B cell (primary cell): ENCODE results near the gene COTL1. TPM values are rescaled to one million over a fixed set of nuclear protein-coding genes. Genes with fewer than 3 reads are reported as not detected.
"Not testable (repeated sequence)": the region's sequence is repeated elsewhere in the genome, so short reads cannot be mapped to it uniquely, and the experiment has no call there.

Source experiments
- ATAC-seq: fragments of 200-7000 bp; cut with Tn5 transposase; one replicate; pipeline ENCODE4 v1.10.0; 2021; ENCODE audit warnings: low read depth, mild to moderate bottlenecking, moderate number of reproducible peaks, moderate library complexity
- CTCF ChIA-PET: fragments of 350-600 bp; sonication (Branson Sonifier 250); formaldehyde crosslinking; loops from one replicate; lab custom pipeline; 2021; ENCODE audit warnings: antibody characterized with exemption, inconsistent platforms; lab: Charles Lee
- POLR2A ChIA-PET: fragments of 350-600 bp; sonication (Branson Sonifier 250); formaldehyde crosslinking; loops from one replicate; lab custom pipeline; 2021; ENCODE audit warnings: antibody characterized with exemption; lab: Charles Lee
- DNase-seq: peaks from one replicate; pipeline ENCODE4 v3.0.0; 2013
- H2AFZ ChIP-seq: 2 replicates; pipeline ENCODE4 v1.6.1; 2012; ENCODE audit warnings: mild to moderate bottlenecking, low read depth, low read length; ENCODE audit not compliant: insufficient read depth, poor library complexity, severe bottlenecking
- H3K27ac ChIP-seq, 2 donors: 1 replicate in 1 of 2; 2 replicates in 1 of 2; pipeline ENCODE4 v1.5.1; 2012 to 2013; ENCODE audit warnings: low read length in 2 of 2, mild to moderate bottlenecking in 2 of 2, moderate library complexity in 1 of 2
- H3K27me3 ChIP-seq, 4 experiments: fragments of 200-600 bp in 1 of 4; sonication (generic) in 1 of 4; replicated peaks in 1 of 4; 1 replicate in 2 of 4; 2 replicates in 2 of 4; pipeline versions ENCODE4 v1.6.1 to v1.7.0; 2013 to 2016; ENCODE audit warnings: low read length in 3 of 4, mild to moderate bottlenecking in 2 of 4, mixed read lengths in 1 of 4, moderate library complexity in 1 of 4; ENCODE audit not compliant: insufficient read depth in 4 of 4, control insufficient read depth in 3 of 4; ENCODE audit errors: control extremely low read depth in 1 of 4
- H3K36me3 ChIP-seq, 2 experiments: replicated peaks in 1 of 2; 1 replicate in 1 of 2; 2 replicates in 1 of 2; pipeline versions ENCODE4 v1.6.1 to v1.7.1; 2013; ENCODE audit warnings: low read length in 1 of 2; ENCODE audit not compliant: insufficient read depth in 2 of 2, control insufficient read depth in 1 of 2; ENCODE audit errors: control extremely low read depth in 1 of 2, extremely low read depth in 1 of 2
- H3K4me1 ChIP-seq, 2 donors: fragments of 200-600 bp in 1 of 2; sonication (generic) in 1 of 2; 1 replicate in 1 of 2; 2 replicates in 1 of 2; pipeline versions ENCODE4 v1.5.1 to v1.6.1; 2013 to 2017; ENCODE audit warnings: low read length in 2 of 2; ENCODE audit not compliant: control insufficient read depth in 2 of 2, insufficient read depth in 2 of 2
- H3K4me2 ChIP-seq: replicated peaks from 2 replicates; pipeline ENCODE3; 2012; ENCODE audit warnings: mild to moderate bottlenecking, low read depth, low read length; ENCODE audit not compliant: poor library complexity, severe bottlenecking
- H3K4me3 ChIP-seq, 5 experiments: fragments of 200-600 bp in 1 of 5; sonication (generic) in 1 of 5; 1 replicate in 3 of 5; 2 replicates in 2 of 5; pipeline versions ENCODE4 v1.5.1 to v1.7.0; 2011 to 2016; ENCODE audit warnings: low read length in 4 of 5, mild to moderate bottlenecking in 4 of 5, low read depth in 2 of 5, control low read depth in 1 of 5, moderate library complexity in 1 of 5; ENCODE audit not compliant: insufficient read depth in 1 of 5; ENCODE audit errors: control extremely low read depth in 1 of 5, extremely low read depth in 1 of 5
- H3K79me2 ChIP-seq: fragments of 200-600 bp; sonication (generic); one replicate; pipeline ENCODE4 v1.6.0; 2016; ENCODE audit warnings: low read length; ENCODE audit not compliant: control insufficient read depth, insufficient read depth
- H3K9ac ChIP-seq: fragments of 200-600 bp; sonication (generic); 2 replicates; pipeline ENCODE4 v1.6.1; 2017; ENCODE audit warnings: mild to moderate bottlenecking, low read length, moderate library complexity
- H3K9me3 ChIP-seq, 3 donors: one replicate each; pipeline versions ENCODE4 v1.6.1 to v1.7.1; 2013; ENCODE audit warnings: low read length in 2 of 3; ENCODE audit not compliant: control insufficient read depth in 2 of 3, insufficient read depth in 1 of 3; ENCODE audit errors: control extremely low read depth in 1 of 3
- H4K20me1 ChIP-seq: 2 replicates; pipeline ENCODE4 v1.6.0; 2012; ENCODE audit warnings: mild to moderate bottlenecking, low read length; ENCODE audit not compliant: insufficient read depth, control insufficient read depth, poor library complexity, severe bottlenecking
- H3K27ac Mint-ChIP-seq: one replicate; pipeline ENCODE4 v1.8.0; 2021; ENCODE audit warnings: mixed read lengths
- H3K27me3 Mint-ChIP-seq: one replicate; pipeline ENCODE4 v1.8.0; 2021; ENCODE audit warnings: mixed read lengths
- H3K4me1 Mint-ChIP-seq: one replicate; pipeline ENCODE4 v1.8.0; 2021; ENCODE audit warnings: mixed read lengths
- H3K4me3 Mint-ChIP-seq: one replicate; pipeline ENCODE4 v1.8.0; 2021; ENCODE audit warnings: mixed read lengths
- H3K9me3 Mint-ChIP-seq: one replicate; pipeline ENCODE4 v1.8.0; 2022; ENCODE audit warnings: mixed read lengths; ENCODE audit not compliant: insufficient read depth
- EZH2 ChIP-seq: IDR thresholded peaks from 2 replicates; pipeline ENCODE4 v1.6.1; 2012; ENCODE audit warnings: borderline replicate concordance, low read depth, mild to moderate bottlenecking, moderate library complexity, low read length; ENCODE audit not compliant: insufficient read depth, poor library complexity, severe bottlenecking
- WGBS: methylation state at CpG from one replicate; pipeline ENCODE4 v1.1.5; 2013; ENCODE audit warnings: missing lambda C conversion rate; ENCODE audit not compliant: insufficient coverage; 5-methylcytosine and 5-hydroxymethylcytosine counted together
- intact Hi-C: fragments of 100-400 bp; cut with micrococcal nuclease; formaldehyde crosslinking; loops from one replicate; pipeline ENCODE4 v1.10.0; 2022
- polyA plus RNA-seq: library from polyadenylated mRNA; depleted of rRNA; stranded (reverse); fragments of >200 nt; gene quantifications from 2 replicates; pipeline ENCODE4 v1.2.3, GENCODE V29; 2012
- total RNA-seq, 2 donors: library from RNA; stranded (reverse); fragments of 120-200 nt in 1 of 2; gene quantifications; 1 replicate in 1 of 2; 2 replicates in 1 of 2; pipeline versions ENCODE4 v1.2.3 to v1.2.4, GENCODE V29; 2013 to 2022
- TF ChIP-seq, protein P1 (sequence below): fragments of 200-600 bp; IDR thresholded peaks from one replicate; pipeline ENCODE4 v1.8.0; 2022; ENCODE audit warnings: antibody characterized with exemption, mild to moderate bottlenecking

Gene COTL1
- total and polyA plus RNA-seq, 2 donors (not counting 1 experiment from before 2014, with no cell fraction given), result 158 to 264 TPM

- intact Hi-C loops, result no loop called here
- Histone ChIP-seq H3K4me2 (no peak overlapping the region), H2AFZ (no peak overlapping the region), H3K27me3 (peaks cover 0 to 4% (median 0%) of the 10 kb centered on the region in 4 experiments), H3K27ac (no peak overlapping the region), H3K4me1 (peaks cover 23 to 32% of the 10 kb centered on the region in 2 donors), H3K36me3 (peaks cover 0 to 21% of the 10 kb centered on the region in 2 experiments), H4K20me1 (no peaks in the 10 kb centered on the region), H3K79me2 (peaks cover 3% of the 10 kb centered on the region), H3K9ac (no peak overlapping the region), H3K4me3 (no peak overlapping the region), H3K9me3 (peaks cover 0 to 9% (median 0%) of the 10 kb centered on the region in 3 donors)
- no peak overlapping the region for H3K4me3 Mint-ChIP-seq
- no peaks in the 10 kb centered on the region for H3K27me3 Mint-ChIP-seq
- H3K9me3 Mint-ChIP-seq, result no peaks in the 10 kb centered on the region
- ChIA-PET POLR2A (interaction anchor here (0.7 kb wide), 1 partner anchor 31 kb away, joined by 3 read pairs; no protein-coding TSS in a partner anchor), CTCF (interaction anchor here (0.6 to 1.2 kb wide), 3 partner anchors 54 to 110 kb away, joined by 3 read pairs; no protein-coding TSS in a partner anchor)
- no peak for ATAC-seq
- H3K4me1 Mint-ChIP-seq, result peaks cover 29% of the 10 kb centered on the region
- no peak for DNase-seq
- H3K27ac Mint-ChIP-seq, result peak overlapping the region; percentile 44
- TF ChIP-seq EZH2, result no peak
- TF ChIP-seq, protein P1, sequence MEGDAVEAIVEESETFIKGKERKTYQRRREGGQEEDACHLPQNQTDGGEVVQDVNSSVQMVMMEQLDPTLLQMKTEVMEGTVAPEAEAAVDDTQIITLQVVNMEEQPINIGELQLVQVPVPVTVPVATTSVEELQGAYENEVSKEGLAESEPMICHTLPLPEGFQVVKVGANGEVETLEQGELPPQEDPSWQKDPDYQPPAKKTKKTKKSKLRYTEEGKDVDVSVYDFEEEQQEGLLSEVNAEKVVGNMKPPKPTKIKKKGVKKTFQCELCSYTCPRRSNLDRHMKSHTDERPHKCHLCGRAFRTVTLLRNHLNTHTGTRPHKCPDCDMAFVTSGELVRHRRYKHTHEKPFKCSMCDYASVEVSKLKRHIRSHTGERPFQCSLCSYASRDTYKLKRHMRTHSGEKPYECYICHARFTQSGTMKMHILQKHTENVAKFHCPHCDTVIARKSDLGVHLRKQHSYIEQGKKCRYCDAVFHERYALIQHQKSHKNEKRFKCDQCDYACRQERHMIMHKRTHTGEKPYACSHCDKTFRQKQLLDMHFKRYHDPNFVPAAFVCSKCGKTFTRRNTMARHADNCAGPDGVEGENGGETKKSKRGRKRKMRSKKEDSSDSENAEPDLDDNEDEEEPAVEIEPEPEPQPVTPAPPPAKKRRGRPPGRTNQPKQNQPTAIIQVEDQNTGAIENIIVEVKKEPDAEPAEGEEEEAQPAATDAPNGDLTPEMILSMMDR, result no peak
- WGBS, result 88% methylated on average over 5 of the region's 5 CpGs
Observed at GRCh38 chr16:84560269-84560668, 57.6 kb downstream of the COTL1 start.

GRCh38 chr16:84559311-84559932, 58.5 kb downstream of the COTL1 start:
- Histone ChIP-seq H3K4me2 (no peak overlapping the region), H3K9me3 (peaks cover 0 to 9% (median 0%) of the 10 kb centered on the region in 3 donors), H3K36me3 (peaks cover 0 to 14% of the 10 kb centered on the region in 2 experiments), H3K4me1 (peaks cover 23 to 32% of the 10 kb centered on the region in 2 donors), H3K9ac (no peak overlapping the region), H3K4me3 (no peak overlapping the region), H4K20me1 (no peaks in the 10 kb centered on the region), H3K27ac (no peak overlapping the region), H3K79me2 (no peaks in the 10 kb centered on the region), H2AFZ (no peak overlapping the region), H3K27me3 (peaks cover 0 to 4% (median 0%) of the 10 kb centered on the region in 4 experiments)
- ATAC-seq (no peak), DNase-seq (no peak)
- peak overlapping the region; percentile 32 for H3K27ac Mint-ChIP-seq
- H3K4me3 Mint-ChIP-seq, result no peak overlapping the region
- ChIA-PET POLR2A (no interaction called here), CTCF (interaction anchor here (0.7 to 1.2 kb wide), 3 partner anchors 46 to 166 kb away, joined by 3 read pairs; no protein-coding TSS in a partner anchor)
- intact Hi-C loops, result no loop called here
- no peaks in the 10 kb centered on the region for H3K27me3 Mint-ChIP-seq
- TF ChIP-seq EZH2, result no peak
- TF ChIP-seq, protein P1, result no peak
- H3K4me1 Mint-ChIP-seq, result peaks cover 29% of the 10 kb centered on the region
- 93% methylated on average over 13 of the region's 14 CpGs for WGBS
- H3K9me3 Mint-ChIP-seq, result no peaks in the 10 kb centered on the region

DNA sequence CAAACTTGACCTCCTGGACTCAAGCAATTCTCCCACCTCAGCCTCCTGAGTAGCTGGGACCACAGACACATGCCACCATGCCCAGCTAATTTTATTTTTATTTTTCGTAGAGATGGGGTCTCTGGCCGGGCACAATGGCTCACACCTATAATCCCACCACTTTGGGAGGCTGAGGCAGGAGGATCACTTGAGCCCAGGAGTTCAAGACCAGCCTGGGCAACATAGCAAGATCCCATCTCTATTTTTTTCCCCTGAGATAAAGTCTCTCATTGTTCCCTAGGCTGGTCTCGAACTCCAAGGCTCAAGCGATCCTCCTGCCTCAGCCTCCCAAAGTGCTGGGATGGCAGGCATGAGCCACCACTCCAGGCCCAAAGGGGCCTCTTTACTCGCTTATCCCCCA, 59.0 kb downstream of the COTL1 start:
- CTCF ChIA-PET, result interaction anchor here (1.0 kb wide), 1 partner anchor 167 kb away, joined by 3 read pairs; no protein-coding TSS in a partner anchor
- H3K4me1 Mint-ChIP-seq, result peaks cover 29% of the 10 kb centered on the region
- H3K9me3 ChIP-seq, H3K27ac ChIP-seq, DNase-seq, H3K27me3 ChIP-seq, ATAC-seq, H2AFZ ChIP-seq, H3K27me3 Mint-ChIP-seq, H3K9me3 Mint-ChIP-seq, H3K36me3 ChIP-seq, H4K20me1 ChIP-seq, H3K9ac ChIP-seq, H3K79me2 ChIP-seq, H3K4me3 ChIP-seq, H3K4me3 Mint-ChIP-seq, H3K4me2 ChIP-seq, intact Hi-C loops: not testable (repeated sequence)
- POLR2A ChIA-PET, result interaction anchor here (0.6 kb wide), 1 partner anchor 31 kb away, joined by 3 read pairs; no protein-coding TSS in a partner anchor
- 92% methylated on average over 3 of the region's 5 CpGs for WGBS
- peak overlapping the region; percentile 32 for H3K27ac Mint-ChIP-seq
- H3K4me1 ChIP-seq, result peaks cover 23 to 32% of the 10 kb centered on the region in 2 donors
